Measurements from ENCODE around the gene IL22RA2. TPM values are rescaled to one million over a fixed set of nuclear protein-coding genes. Genes with fewer than 3 reads are reported as not detected.
A peak's percentile ranks its signal among the peaks of the same experiment; 100 is the strongest.

Gene IL22RA2
- total and polyA plus RNA-seq, 9 of the 15 experiments (the other 6 are each of a cell fraction or from before 2014, with no cell fraction given): 0.03 TPM; not detected in 8

- TF ChIP-seq ZNF318 (IDR thresholded peaks at IDR 0.05; ENCODE audit: borderline replicate concordance in 1 of 2, low read depth in 1 of 2): no peak
- no peak for TF ChIP-seq BMI1 (IDR thresholded peaks at IDR 0.05; ENCODE audit: low read length)
- peak in 1 of 2 experiments; percentile 41; a peak in 1 of 3 replicates for TF ChIP-seq CBX3 (IDR thresholded peaks at IDR 0.05; ENCODE audit: borderline replicate concordance in 1 of 2, low read length in 2 of 2)
- peak; percentile 76 for TF ChIP-seq CBX5 (IDR thresholded peaks at IDR 0.05; ENCODE audit: borderline replicate concordance, low read depth)
- TF ChIP-seq PBX2 (CRISPR knock-in tag; IDR thresholded peaks at IDR 0.05; ENCODE audit: low read depth): no peak
- peak; percentile 46; the same call in 1 of the 2 replicates for TF ChIP-seq PBX2 (tag; conservative IDR thresholded peaks at IDR 0.05; ENCODE audit: low read depth)
- TF ChIP-seq NELFE (IDR thresholded peaks at IDR 0.05; ENCODE audit: insufficient read depth, insufficient read length): no peak
- TF ChIP-seq CBFA2T2 (conservative IDR thresholded peaks at IDR 0.05): peak; percentile 61
- no peak for TF ChIP-seq HES1 (IDR thresholded peaks at IDR 0.05; ENCODE audit: low read depth)
- TF ChIP-seq TCF3 (CRISPR knock-in tag; IDR thresholded peaks at IDR 0.05): peak; percentile 54; the same call in 1 of the 2 replicates
- no peak for TF ChIP-seq TBP (optimal IDR thresholded peaks at IDR 0.05; ENCODE audit: low read depth, low read length)
- 0 out of 2 replicates have a peak, but pooled peaks have one; percentile 48 for TF ChIP-seq CBX1 (IDR thresholded peaks at IDR 0.05; ENCODE audit: low read depth)
- no peak for TF ChIP-seq ID3 (CRISPR knock-in tag; IDR thresholded peaks at IDR 0.05)
- peak; percentile 96 for TF ChIP-seq ID3 (tag; IDR thresholded peaks at IDR 0.05)
- no peak for TF ChIP-seq NCOA2 (IDR thresholded peaks at IDR 0.05; ENCODE audit: partially characterized antibody in 2 of 2)
These were observed 54.0 kb downstream of the IL22RA2 start (continued) for GRCh38 chr6:137119196-137120104.

Data from K562 (cell line).